ENCODE data around the gene GDF15. TPM values are rescaled to one million over a fixed set of nuclear protein-coding genes. Genes with fewer than 3 reads are reported as not detected.

GDF15 gene
- total RNA-seq, 1 experiment from 2014 or later, result 15.1 TPM

DNA sequence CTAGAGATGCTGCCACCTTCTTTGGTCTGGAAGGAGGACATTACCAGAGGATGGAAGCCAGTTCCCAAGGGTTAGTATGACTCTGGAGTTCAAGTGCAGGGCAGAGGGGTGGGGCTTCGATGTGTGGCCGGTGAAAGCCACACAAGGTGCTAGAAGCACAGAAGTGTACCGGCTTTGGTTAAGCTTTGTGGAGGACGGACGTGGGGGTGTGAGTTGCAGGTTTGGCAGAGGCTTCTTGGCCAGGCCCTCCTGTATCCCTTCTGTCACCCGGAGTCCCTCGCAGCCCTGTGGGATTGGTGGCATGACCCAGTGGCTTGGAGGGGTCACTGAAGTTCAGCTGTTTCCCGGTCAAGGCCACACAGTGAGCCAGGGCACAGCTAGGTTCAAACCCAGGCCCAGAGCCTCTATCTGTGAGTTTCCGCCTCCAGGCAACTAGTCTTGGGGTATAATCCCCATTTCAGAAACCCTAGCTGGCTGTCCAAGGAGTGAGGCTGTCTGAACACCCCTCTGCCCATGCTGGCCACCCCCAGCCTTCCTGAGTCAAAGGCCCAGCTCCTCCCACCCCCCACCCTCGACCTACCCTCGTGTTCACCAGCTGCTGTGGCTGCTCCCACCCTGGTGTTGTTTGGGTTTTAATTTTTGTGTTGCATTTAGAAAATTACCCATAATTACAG, 28.7 kb downstream of the GDF15 start:
- intact Hi-C loops (cut with micrococcal nuclease; ENCODE audit: unreplicated experiment), result loop anchor here (5.0 to 10.0 kb wide), 6 partner anchors 137 to 407 kb away; partner anchors contain the start of genes ARRDC2, MPV17L2 and PIK3R2
- peak in 1 of 2 experiments; percentile 67 for DNase-seq
- TF ChIP-seq, protein P1, sequence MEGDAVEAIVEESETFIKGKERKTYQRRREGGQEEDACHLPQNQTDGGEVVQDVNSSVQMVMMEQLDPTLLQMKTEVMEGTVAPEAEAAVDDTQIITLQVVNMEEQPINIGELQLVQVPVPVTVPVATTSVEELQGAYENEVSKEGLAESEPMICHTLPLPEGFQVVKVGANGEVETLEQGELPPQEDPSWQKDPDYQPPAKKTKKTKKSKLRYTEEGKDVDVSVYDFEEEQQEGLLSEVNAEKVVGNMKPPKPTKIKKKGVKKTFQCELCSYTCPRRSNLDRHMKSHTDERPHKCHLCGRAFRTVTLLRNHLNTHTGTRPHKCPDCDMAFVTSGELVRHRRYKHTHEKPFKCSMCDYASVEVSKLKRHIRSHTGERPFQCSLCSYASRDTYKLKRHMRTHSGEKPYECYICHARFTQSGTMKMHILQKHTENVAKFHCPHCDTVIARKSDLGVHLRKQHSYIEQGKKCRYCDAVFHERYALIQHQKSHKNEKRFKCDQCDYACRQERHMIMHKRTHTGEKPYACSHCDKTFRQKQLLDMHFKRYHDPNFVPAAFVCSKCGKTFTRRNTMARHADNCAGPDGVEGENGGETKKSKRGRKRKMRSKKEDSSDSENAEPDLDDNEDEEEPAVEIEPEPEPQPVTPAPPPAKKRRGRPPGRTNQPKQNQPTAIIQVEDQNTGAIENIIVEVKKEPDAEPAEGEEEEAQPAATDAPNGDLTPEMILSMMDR (conservative IDR thresholded peaks at IDR 0.05), result no peak
- TF ChIP-seq EZH2 (IDR thresholded peaks at IDR 0.05; ENCODE audit: low read depth), result no peak
- Histone ChIP-seq H3K27me3 (ENCODE audit: insufficient read depth, low read depth) (no peaks in the 10 kb centered on the region), H3K9me2 (ENCODE audit: insufficient read depth) (no peaks in the 10 kb centered on the region), H3K4me2 (peak overlapping the region; percentile 37), H3K9me3 (ENCODE audit: insufficient read depth, low read depth) (no peaks in the 10 kb centered on the region), H3K36me3 (ENCODE audit: low read depth) (no peaks in the 10 kb centered on the region), H4K20me1 (ENCODE audit: insufficient read depth) (no peaks in the 10 kb centered on the region), H3K79me2 (ENCODE audit: low read depth) (no peaks in the 10 kb centered on the region), H3K4me3 (no peak overlapping the region), H3K27ac (no peak overlapping the region), H2AFZ (peak overlapping the region; percentile 31; the same call in 1 of the 2 replicates), H3K4me1 (replicated peaks; ENCODE audit: insufficient read depth) (peaks cover 52% of the 10 kb centered on the region), H3F3A (ENCODE audit: insufficient read depth, low read depth) (peaks cover 58% of the 10 kb centered on the region)
- CTCF ChIA-PET, result interaction anchor here (0.5 to 0.9 kb wide), 3 partner anchors 23 to 92 kb away, joined by 3 to 5 read pairs (median 5); no protein-coding TSS in a partner anchor
- BruUV-seq (replicated peaks), result no TSS peak
- POLR2A ChIA-PET (ENCODE audit: unreplicated experiment), result interaction anchor here (0.6 kb wide), 2 partner anchors 60 to 223 kb away, joined by 3 to 10 read pairs; no protein-coding TSS in a partner anchor

DNA sequence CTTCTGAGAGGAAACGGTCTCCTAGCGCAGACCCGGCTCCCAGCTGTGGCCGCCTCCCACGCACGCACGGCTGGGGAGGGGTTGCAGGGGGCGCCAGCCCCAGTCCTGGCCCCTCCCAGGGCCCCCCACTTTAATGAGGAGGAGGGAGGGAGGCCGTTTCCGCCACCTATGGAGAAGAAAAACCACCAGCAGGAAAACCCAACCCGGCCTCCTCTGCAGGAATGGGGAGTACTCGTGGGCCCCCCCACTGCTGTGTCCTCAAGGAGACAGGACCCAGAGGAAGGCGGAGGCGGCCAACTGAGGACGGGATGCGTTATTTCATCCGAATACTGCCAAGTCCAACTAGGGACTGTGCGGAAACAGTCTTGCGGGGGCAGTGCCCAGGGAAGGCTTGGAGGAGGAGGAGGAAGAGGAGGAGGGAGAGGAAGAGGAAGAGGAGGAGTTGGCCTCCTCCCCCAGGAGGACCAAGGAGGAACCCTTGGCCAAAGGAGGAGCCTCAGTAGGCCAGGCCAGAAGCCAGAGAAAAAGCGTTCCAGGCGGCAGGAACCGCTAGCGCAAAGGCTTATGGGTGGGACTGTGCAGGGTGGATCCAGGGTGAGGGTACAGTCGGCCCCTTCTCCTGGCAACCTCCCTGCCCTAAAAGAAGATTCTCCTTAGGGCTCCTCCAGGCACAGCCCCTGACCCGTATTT, 29.4 kb downstream of the GDF15 start:
- Histone ChIP-seq H3K9me3 (ENCODE audit: insufficient read depth, low read depth) (no peaks in the 10 kb centered on the region), H3K27me3 (ENCODE audit: insufficient read depth, low read depth) (no peaks in the 10 kb centered on the region), H3K4me1 (replicated peaks; ENCODE audit: insufficient read depth) (peaks cover 48% of the 10 kb centered on the region), H3K36me3 (ENCODE audit: low read depth) (no peaks in the 10 kb centered on the region), H3K27ac (no peak overlapping the region), H3K4me3 (no peak overlapping the region), H3F3A (ENCODE audit: insufficient read depth, low read depth) (peaks cover 52% of the 10 kb centered on the region), H3K4me2 (peak overlapping the region; percentile 98), H4K20me1 (ENCODE audit: insufficient read depth) (peaks cover 2% of the 10 kb centered on the region; the same call in 1 of the 2 replicates), H3K9me2 (ENCODE audit: insufficient read depth) (no peaks in the 10 kb centered on the region), H3K79me2 (ENCODE audit: low read depth) (peaks cover 6% of the 10 kb centered on the region), H2AFZ (no peak overlapping the region)
- no peak for DNase-seq
- intact Hi-C loops (cut with micrococcal nuclease; ENCODE audit: unreplicated experiment), result loop anchor here (5.0 to 10.0 kb wide), 2 partner anchors 161 to 408 kb away; partner anchors contain the start of gene ARRDC2
- no peak for TF ChIP-seq EZH2 (IDR thresholded peaks at IDR 0.05; ENCODE audit: low read depth)
- TF ChIP-seq, protein P1 (conservative IDR thresholded peaks at IDR 0.05), result no peak
- no TSS peak for BruUV-seq (replicated peaks)
- POLR2A ChIA-PET (ENCODE audit: unreplicated experiment), result interaction anchor here (0.6 kb wide), 1 partner anchor 223 kb away, joined by 3 read pairs; no protein-coding TSS in a partner anchor
- CTCF ChIA-PET, result interaction anchor here (0.6 to 1.0 kb wide), 3 partner anchors 24 to 87 kb away, joined by 3 to 5 read pairs (median 3); no protein-coding TSS in a partner anchor

DNA sequence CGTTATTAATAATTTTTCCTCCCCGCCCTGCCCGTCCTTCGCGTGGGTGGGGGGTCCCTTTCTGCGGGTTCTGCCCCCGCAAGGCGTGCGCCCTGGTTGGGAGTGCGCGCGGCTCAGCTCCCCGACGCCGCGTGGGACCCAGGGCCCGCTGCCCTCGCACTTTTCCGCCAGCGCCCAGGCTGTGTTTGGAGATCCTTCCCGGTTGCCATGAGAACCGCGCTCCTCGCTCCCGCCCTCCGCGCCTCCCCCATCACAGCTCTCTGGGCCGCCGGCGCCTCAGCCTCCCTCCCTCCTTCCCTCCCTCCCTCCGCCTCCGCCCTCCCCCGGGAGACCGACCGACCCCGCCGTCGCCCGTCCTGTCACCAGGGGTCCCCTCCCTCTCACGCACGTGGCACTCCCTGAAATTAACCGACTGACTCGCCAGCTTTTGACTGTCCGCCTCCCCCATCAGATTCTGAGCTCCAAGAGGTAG, 30.9 kb downstream of the GDF15 start:
- POLR2A ChIA-PET (ENCODE audit: unreplicated experiment), result interaction anchor here (0.6 to 1.0 kb wide), 3 partner anchors 36 to 135 kb away, joined by 3 to 4 read pairs (median 3); partner anchors contain the start of gene JUND
- BruUV-seq (replicated peaks), result no TSS peak
- CTCF ChIA-PET, result interaction anchor here (0.6 to 1.0 kb wide), 5 partner anchors 29 to 208 kb away, joined by 3 to 8 read pairs (median 5); no protein-coding TSS in a partner anchor

More for the DNA sequence above, 30.9 kb downstream of the GDF15 start:
- Histone ChIP-seq H3K79me2 (ENCODE audit: low read depth) (peaks cover 21% of the 10 kb centered on the region), H3K27ac (peak overlapping the region; percentile 56), H3K4me3 (peak overlapping the region; percentile 76), H3K4me2 (peak overlapping the region; percentile 98), H3K9me2 (ENCODE audit: insufficient read depth) (no peaks in the 10 kb centered on the region), H3F3A (ENCODE audit: insufficient read depth, low read depth) (peaks cover 52% of the 10 kb centered on the region), H3K36me3 (ENCODE audit: low read depth) (no peaks in the 10 kb centered on the region), H3K4me1 (replicated peaks; ENCODE audit: insufficient read depth) (peaks cover 55% of the 10 kb centered on the region), H3K27me3 (ENCODE audit: insufficient read depth, low read depth) (no peaks in the 10 kb centered on the region), H3K9me3 (ENCODE audit: insufficient read depth, low read depth) (no peaks in the 10 kb centered on the region), H2AFZ (peak overlapping the region; percentile 87), H4K20me1 (ENCODE audit: insufficient read depth) (peaks cover 17% of the 10 kb centered on the region)
- DNase-seq, result peak; percentile 68 to 85
- intact Hi-C loops (cut with micrococcal nuclease; ENCODE audit: unreplicated experiment), result loop anchor here (5.0 to 10.0 kb wide), 2 partner anchors 162 to 410 kb away; partner anchors contain the start of gene ARRDC2
- no peak for TF ChIP-seq EZH2 (IDR thresholded peaks at IDR 0.05; ENCODE audit: low read depth)
- TF ChIP-seq, protein P1 (conservative IDR thresholded peaks at IDR 0.05), result no peak

Data from PC-9 (cell line).